ENCODE data around the gene SYNE1.
"Not testable (repeated sequence)": the region's sequence is repeated elsewhere in the genome, so short reads cannot be mapped to it uniquely, and the experiment has no call there.

Gene SYNE1

GRCh38 chr6:152637296-152638047, at the start of gene SYNE1:
Gene SYNE1, minus strand, starts transcription at chr6:152637362. Its CDS starts 9,031 bp downstream, at chr6:152628331.
- DNase-seq: no peak

GRCh38 chr6:152685819-152686218, 48.7 kb upstream of the SYNE1 start:
- DNase-seq: no peak

GRCh38 chr6:152682935-152683334, 45.8 kb upstream of the SYNE1 start:
- DNase-seq: not testable (repeated sequence)

GRCh38 chr6:152682141-152682540, 45.0 kb upstream of the SYNE1 start:
- DNase-seq: no peak

GRCh38 chr6:152680879-152681517, 43.8 kb upstream of the SYNE1 start:
- no peak for DNase-seq

- no peak for DNase-seq
Observed at GRCh38 chr6:152680151-152680550, 43.0 kb upstream of the SYNE1 start.

GRCh38 chr6:152673236-152673635, 36.1 kb upstream of the SYNE1 start:
- no peak for DNase-seq

- DNase-seq: no peak
Observed at GRCh38 chr6:152671171-152671570, 34.0 kb upstream of the SYNE1 start.

- DNase-seq: no peak
Observed at GRCh38 chr6:152669895-152670294, 32.7 kb upstream of the SYNE1 start.

- no peak for DNase-seq
Observed at GRCh38 chr6:152661776-152662175, 24.6 kb upstream of the SYNE1 start.

- no peak for DNase-seq
Observed at GRCh38 chr6:152651986-152652385, 14.8 kb upstream of the SYNE1 start.

- DNase-seq: no peak
Observed at GRCh38 chr6:152648105-152648504, 10.9 kb upstream of the SYNE1 start.

- DNase-seq: not testable (repeated sequence)
Observed at GRCh38 chr6:152646732-152647131, 9.6 kb upstream of the SYNE1 start.

GRCh38 chr6:152642578-152643375, 5.6 kb upstream of the SYNE1 start:
- DNase-seq: peak; percentile 44

GRCh38 chr6:152636609-152637295, 410 bp downstream of the SYNE1 start:
- peak; percentile 34 for DNase-seq

- DNase-seq: peak; percentile 43
Observed at GRCh38 chr6:152636021-152636608, 1.0 kb downstream of the SYNE1 start.

- DNase-seq: no peak
Observed at GRCh38 chr6:152634773-152635172, 2.4 kb downstream of the SYNE1 start.

- no peak for DNase-seq
Observed at GRCh38 chr6:152632121-152632782, 4.9 kb downstream of the SYNE1 start.

GRCh38 chr6:152631376-152631775, 5.8 kb downstream of the SYNE1 start:
- DNase-seq: no peak

- no peak for DNase-seq
Observed at GRCh38 chr6:152630832-152631231, 6.3 kb downstream of the SYNE1 start.

- no peak for DNase-seq
Observed at GRCh38 chr6:152625213-152625612, 11.9 kb downstream of the SYNE1 start.

GRCh38 chr6:152614776-152615175, 22.4 kb downstream of the SYNE1 start:
- not testable (repeated sequence) for DNase-seq
